Vagina (tissue), 2 donors: Measurements from ENCODE around the gene ANKRD18A. TPM values are rescaled to one million over a fixed set of nuclear protein-coding genes. Genes with fewer than 3 reads are reported as not detected.

ENCODE experiments used
- DNase-seq, 2 donors: peaks; one replicate each; pipeline ENCODE4 v3.0.0-alpha.2; 2017; ENCODE audit errors: extremely low spot score in 2 of 2
- H3K27ac ChIP-seq: fragments of 200-600 bp; sonication (generic); one replicate; pipeline ENCODE4 v1.5.1; 2019
- H3K27me3 ChIP-seq: fragments of 200-600 bp; sonication (generic); one replicate; pipeline ENCODE4 v1.5.1; 2019
- H3K36me3 ChIP-seq, 2 donors: fragments of 200-600 bp; sonication (generic); one replicate each; pipeline ENCODE4 v1.5.1; 2017 to 2019
- H3K4me1 ChIP-seq: fragments of 200-600 bp; sonication (generic); one replicate; pipeline ENCODE4 v1.5.1; 2019
- H3K4me3 ChIP-seq, 2 donors: fragments of 200-600 bp; sonication (generic); 1 replicate in 1 of 2; 2 replicates in 1 of 2; pipeline ENCODE4 v1.5.1; 2016 to 2019
- H3K9me3 ChIP-seq: fragments of 200-600 bp; sonication (generic); one replicate; pipeline ENCODE4 v1.5.1; 2019
- CTCF ChIP-seq, 3 experiments: fragments of 450-650 bp in 2 of 3; fragments of 200-600 bp in 1 of 3; sonication (generic) in 1 of 3; IDR thresholded peaks; one replicate each; pipeline ENCODE4 v1.5.1; 2017 to 2019; ENCODE audit warnings: antibody characterized with exemption in 3 of 3, mild to moderate bottlenecking in 2 of 3, moderate library complexity in 2 of 3
- POLR2A ChIP-seq, 2 donors: fragments of 450-650 bp; IDR thresholded peaks; one replicate each; pipeline ENCODE4 v1.6.1; 2017; ENCODE audit warnings: antibody characterized with exemption in 2 of 2, mild to moderate bottlenecking in 2 of 2, moderate library complexity in 2 of 2
- POLR2AphosphoS5 ChIP-seq, 2 donors: sonication (generic); formaldehyde crosslinking; IDR thresholded peaks; one replicate each; pipeline ENCODE4 v1.9.0; 2017; ENCODE audit warnings: antibody characterized with exemption in 2 of 2, mild to moderate bottlenecking in 2 of 2, low read depth in 1 of 2; ENCODE audit not compliant: insufficient read depth in 1 of 2
- intact Hi-C: fragments of 100-400 bp; cut with DNase I; formaldehyde crosslinking; loops from one replicate; pipeline ENCODE4 v1.15.1; 2023
- total RNA-seq: library from RNA; depleted of rRNA; stranded (reverse); fragments of >200 nt; gene quantifications from one replicate; pipeline ENCODE4 v1.2.3, GENCODE V29; 2016

ANKRD18A gene
- total RNA-seq, 1 donor from 2014 or later = 1.5 TPM

GRCh38 chr9:38629511-38629910, 9.1 kb upstream of the ANKRD18A start:
- Histone ChIP-seq H3K27ac (no peak overlapping the region), H3K27me3 (no peaks in the 10 kb centered on the region), H3K4me1 (no peaks in the 10 kb centered on the region), H3K4me3 (no peak overlapping the region), H3K9me3 (peaks cover 2% of the 10 kb centered on the region), H3K36me3 (no peaks in the 10 kb centered on the region)
- no peak for DNase-seq
- no peak for TF ChIP-seq POLR2A (IDR thresholded peaks at IDR 0.05)
- no peak for TF ChIP-seq POLR2AphosphoS5 (IDR thresholded peaks at IDR 0.05; ENCODE audit: insufficient read depth in 1 of 2, low read depth in 1 of 2)
- TF ChIP-seq CTCF (IDR thresholded peaks at IDR 0.05) = no peak
- intact Hi-C loops = no loop called here

- DNase-seq = no peak
- no peak for TF ChIP-seq CTCF (IDR thresholded peaks at IDR 0.05)
- no peak for TF ChIP-seq POLR2A (IDR thresholded peaks at IDR 0.05)
- TF ChIP-seq POLR2AphosphoS5 (IDR thresholded peaks at IDR 0.05; ENCODE audit: insufficient read depth in 1 of 2, low read depth in 1 of 2) = no peak
- intact Hi-C loops = no loop called here
- Histone ChIP-seq H3K4me1 (peaks cover 15% of the 10 kb centered on the region), H3K27me3 (no peaks in the 10 kb centered on the region), H3K36me3 (no peaks in the 10 kb centered on the region), H3K4me3 (no peak overlapping the region), H3K27ac (no peak overlapping the region), H3K9me3 (peaks cover 9% of the 10 kb centered on the region)
Observed at GRCh38 chr9:38626006-38626405, 5.6 kb upstream of the ANKRD18A start.

GRCh38 chr9:38622951-38623350, 2.6 kb upstream of the ANKRD18A start:
- H3K4me3 ChIP-seq = no peak overlapping the region
- no peak for DNase-seq

GRCh38 chr9:38622288-38622674, 1.9 kb upstream of the ANKRD18A start:
- DNase-seq = no peak
- intact Hi-C loops = no loop called here
- H3K27ac ChIP-seq = no peak overlapping the region
- no peak for TF ChIP-seq CTCF (IDR thresholded peaks at IDR 0.05)
- TF ChIP-seq POLR2A (IDR thresholded peaks at IDR 0.05) = no peak
- no peak for TF ChIP-seq POLR2AphosphoS5 (IDR thresholded peaks at IDR 0.05; ENCODE audit: insufficient read depth in 1 of 2, low read depth in 1 of 2)
- H3K9me3 ChIP-seq = peaks cover 9% of the 10 kb centered on the region
- no peaks in the 10 kb centered on the region for H3K36me3 ChIP-seq
- H3K4me3 ChIP-seq = peak overlapping the region; percentile 40 to 41
- peaks cover 29% of the 10 kb centered on the region for H3K4me1 ChIP-seq
- no peaks in the 10 kb centered on the region for H3K27me3 ChIP-seq

More at GRCh38 chr9:38622951-38623350, 2.6 kb upstream of the ANKRD18A start:
- no peak overlapping the region for H3K27ac ChIP-seq
- intact Hi-C loops = no loop called here
- peaks cover 9% of the 10 kb centered on the region for H3K9me3 ChIP-seq
- TF ChIP-seq POLR2A (IDR thresholded peaks at IDR 0.05) (no peak), POLR2AphosphoS5 (IDR thresholded peaks at IDR 0.05; ENCODE audit: insufficient read depth in 1 of 2, low read depth in 1 of 2) (no peak), CTCF (IDR thresholded peaks at IDR 0.05) (no peak)
- H3K4me1 ChIP-seq = peaks cover 29% of the 10 kb centered on the region
- H3K36me3 ChIP-seq = no peaks in the 10 kb centered on the region
- H3K27me3 ChIP-seq = no peaks in the 10 kb centered on the region

- no peak for DNase-seq
- Histone ChIP-seq H3K27me3 (no peaks in the 10 kb centered on the region), H3K4me1 (peaks cover 29% of the 10 kb centered on the region), H3K36me3 (no peaks in the 10 kb centered on the region), H3K9me3 (peaks cover 9% of the 10 kb centered on the region), H3K27ac (no peak overlapping the region), H3K4me3 (peak overlapping the region; percentile 40 to 41)
- no peak for TF ChIP-seq CTCF (IDR thresholded peaks at IDR 0.05)
- TF ChIP-seq POLR2AphosphoS5 (IDR thresholded peaks at IDR 0.05; ENCODE audit: insufficient read depth in 1 of 2, low read depth in 1 of 2) = no peak
- no peak for TF ChIP-seq POLR2A (IDR thresholded peaks at IDR 0.05)
- intact Hi-C loops = no loop called here
Observed at GRCh38 chr9:38621434-38622287, 1.3 kb upstream of the ANKRD18A start.
